ENCODE results near the gene KLF1. TPM values are rescaled to one million over a fixed set of nuclear protein-coding genes. Genes with fewer than 3 reads are reported as not detected.
"Not testable (repeated sequence)": the region's sequence is repeated elsewhere in the genome, so short reads cannot be mapped to it uniquely, and the experiment has no call there.

The KLF1 gene
- total and polyA plus RNA-seq, 8 donors: 0.05 to 0.19 (median 0.18) TPM; not detected in 5

GRCh38 chr19:12924621-12925310 is 37.8 kb upstream of the KLF1 start:
- intact Hi-C loops (cut with DNase I; ENCODE audit: low total_unique reads): no loop called here
- DNase-seq: no peak
- Histone ChIP-seq H3K4me3 (no peak overlapping the region), H3K36me3 (peaks cover 72 to 78% (median 77%) of the 10 kb centered on the region in 4 donors), H3K4me1 (peaks cover 0 to under 1% (median under 1%) of the 10 kb centered on the region in 4 donors), H3K27ac (no peak overlapping the region), H3K27me3 (no peaks in the 10 kb centered on the region), H3K9me3 (no peaks in the 10 kb centered on the region)
- 90 to 96% (median 95%) methylated on average over 14 to 29 of the region's 29 CpGs for WGBS, 5 donors
- TF ChIP-seq POLR2A (IDR thresholded peaks at IDR 0.05): no peak
- no peak for TF ChIP-seq POLR2AphosphoS5 (IDR thresholded peaks at IDR 0.05)
- TF ChIP-seq EP300 (IDR thresholded peaks at IDR 0.05): no peak
- no peak for TF ChIP-seq CTCF (IDR thresholded peaks at IDR 0.05)

GRCh38 chr19:12922959-12923358 is 36.0 kb upstream of the KLF1 start:
- H3K4me1 ChIP-seq: peaks cover 3 to 14% (median 11%) of the 10 kb centered on the region in 4 donors
- no peak overlapping the region for H3K27ac ChIP-seq
- WGBS, 5 donors: 93 to 99% (median 97%) methylated on average over 4 of the region's 4 CpGs
- H3K27me3 ChIP-seq: no peaks in the 10 kb centered on the region
- intact Hi-C loops (cut with DNase I; ENCODE audit: low total_unique reads): no loop called here
- H3K4me3 ChIP-seq: no peak overlapping the region
- peaks cover 54 to 60% (median 59%) of the 10 kb centered on the region in 4 donors for H3K36me3 ChIP-seq
- H3K9me3 ChIP-seq: no peaks in the 10 kb centered on the region
- no peak for TF ChIP-seq POLR2AphosphoS5 (IDR thresholded peaks at IDR 0.05)
- TF ChIP-seq POLR2A (IDR thresholded peaks at IDR 0.05): no peak
- no peak for TF ChIP-seq EP300 (IDR thresholded peaks at IDR 0.05)
- TF ChIP-seq CTCF (IDR thresholded peaks at IDR 0.05): no peak
- DNase-seq: no peak

GRCh38 chr19:12921047-12921446 is 34.0 kb upstream of the KLF1 start:
- WGBS, 5 donors: 41 to 54% (median 43%) methylated on average over 3 of the region's 3 CpGs
- Histone ChIP-seq H3K4me3 (no peak overlapping the region), H3K27me3 (no peaks in the 10 kb centered on the region), H3K36me3 (peaks cover 37 to 40% (median 40%) of the 10 kb centered on the region in 4 donors), H3K27ac (peak overlapping the region in 2 of 5 donors; percentile 19 to 84), H3K9me3 (no peaks in the 10 kb centered on the region), H3K4me1 (peaks cover 3 to 14% (median 11%) of the 10 kb centered on the region in 4 donors)
- intact Hi-C loops (cut with DNase I; ENCODE audit: low total_unique reads): no loop called here
- TF ChIP-seq CTCF (IDR thresholded peaks at IDR 0.05) (no peak), POLR2A (IDR thresholded peaks at IDR 0.05) (no peak), POLR2AphosphoS5 (IDR thresholded peaks at IDR 0.05) (no peak), EP300 (IDR thresholded peaks at IDR 0.05) (no peak)
- DNase-seq: no peak

- 92 to 96% (median 94%) methylated on average over 14 of the region's 14 CpGs for WGBS, 5 donors
- Histone ChIP-seq H3K4me1 (peaks cover 12 to 28% (median 22%) of the 10 kb centered on the region in 4 donors), H3K9me3 (no peaks in the 10 kb centered on the region), H3K27ac (no peak overlapping the region), H3K4me3 (no peak overlapping the region), H3K27me3 (no peaks in the 10 kb centered on the region), H3K36me3 (peaks cover 9 to 13% (median 12%) of the 10 kb centered on the region in 4 donors)
- no peak for DNase-seq
- intact Hi-C loops (cut with DNase I; ENCODE audit: low total_unique reads): no loop called here
- TF ChIP-seq EP300 (IDR thresholded peaks at IDR 0.05): no peak
- no peak for TF ChIP-seq POLR2A (IDR thresholded peaks at IDR 0.05)
These were observed 31.3 kb upstream of the KLF1 start for GRCh38 chr19:12918253-12918652.

GRCh38 chr19:12915860-12916259 is 28.9 kb upstream of the KLF1 start:
- peaks cover 22 to 42% (median 36%) of the 10 kb centered on the region in 4 donors for H3K4me1 ChIP-seq
- WGBS, 5 donors: 76 to 82% (median 79%) methylated on average over 4 of the region's 4 CpGs
- H3K4me3 ChIP-seq; H3K36me3 ChIP-seq; DNase-seq; H3K27ac ChIP-seq; H3K27me3 ChIP-seq; intact Hi-C loops (cut with DNase I; ENCODE audit: low total_unique reads); H3K9me3 ChIP-seq: not testable (repeated sequence)
